ENCODE measurements around the gene LRRN2. TPM values are rescaled to one million over a fixed set of nuclear protein-coding genes. Genes with fewer than 3 reads are reported as not detected.

Gene LRRN2
- total RNA-seq, 1 donor from 2014 or later: not detected

DNA sequence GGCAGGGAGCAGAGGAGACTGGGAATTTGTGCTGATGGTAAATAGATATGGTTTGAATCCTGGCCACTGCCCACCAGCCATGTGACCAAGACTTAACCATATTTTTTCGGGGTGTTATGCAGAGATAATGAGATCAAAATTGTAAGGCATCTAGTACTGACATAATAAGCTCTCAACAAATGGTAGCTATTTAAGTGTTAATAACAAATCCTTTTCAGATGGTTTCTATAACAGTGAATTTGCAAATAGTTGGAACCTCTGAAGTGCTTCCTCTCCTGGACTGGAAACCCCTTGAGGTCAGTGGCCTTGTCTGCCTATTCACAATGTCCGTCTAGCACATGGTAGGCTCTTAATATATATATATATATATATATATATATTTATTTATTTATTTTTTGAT, 104.7 kb downstream of the LRRN2 start:
- Mint-ChIP-seq H3K4me3 (no peak overlapping the region), H3K27ac (no peak overlapping the region), H3K9me3 (no peaks in the 10 kb centered on the region), H3K36me3 (ENCODE audit: low read depth) (peaks cover 14% of the 10 kb centered on the region), H3K4me1 (peaks cover 69% of the 10 kb centered on the region), H3K27me3 (no peaks in the 10 kb centered on the region)
- DNase-seq: no peak
- no peak for ATAC-seq (ENCODE audit: low read depth)
- TF ChIP-seq, protein P1, sequence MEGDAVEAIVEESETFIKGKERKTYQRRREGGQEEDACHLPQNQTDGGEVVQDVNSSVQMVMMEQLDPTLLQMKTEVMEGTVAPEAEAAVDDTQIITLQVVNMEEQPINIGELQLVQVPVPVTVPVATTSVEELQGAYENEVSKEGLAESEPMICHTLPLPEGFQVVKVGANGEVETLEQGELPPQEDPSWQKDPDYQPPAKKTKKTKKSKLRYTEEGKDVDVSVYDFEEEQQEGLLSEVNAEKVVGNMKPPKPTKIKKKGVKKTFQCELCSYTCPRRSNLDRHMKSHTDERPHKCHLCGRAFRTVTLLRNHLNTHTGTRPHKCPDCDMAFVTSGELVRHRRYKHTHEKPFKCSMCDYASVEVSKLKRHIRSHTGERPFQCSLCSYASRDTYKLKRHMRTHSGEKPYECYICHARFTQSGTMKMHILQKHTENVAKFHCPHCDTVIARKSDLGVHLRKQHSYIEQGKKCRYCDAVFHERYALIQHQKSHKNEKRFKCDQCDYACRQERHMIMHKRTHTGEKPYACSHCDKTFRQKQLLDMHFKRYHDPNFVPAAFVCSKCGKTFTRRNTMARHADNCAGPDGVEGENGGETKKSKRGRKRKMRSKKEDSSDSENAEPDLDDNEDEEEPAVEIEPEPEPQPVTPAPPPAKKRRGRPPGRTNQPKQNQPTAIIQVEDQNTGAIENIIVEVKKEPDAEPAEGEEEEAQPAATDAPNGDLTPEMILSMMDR (IDR thresholded peaks at IDR 0.05): no peak
- ChIA-PET POLR2A (no interaction called here), CTCF (interaction anchor here (0.9 to 1.9 kb wide), 2 partner anchors 15 to 183 kb away, joined by 3 to 7 read pairs; no protein-coding TSS in a partner anchor)
- intact Hi-C loops (cut with micrococcal nuclease): no loop called here

DNA sequence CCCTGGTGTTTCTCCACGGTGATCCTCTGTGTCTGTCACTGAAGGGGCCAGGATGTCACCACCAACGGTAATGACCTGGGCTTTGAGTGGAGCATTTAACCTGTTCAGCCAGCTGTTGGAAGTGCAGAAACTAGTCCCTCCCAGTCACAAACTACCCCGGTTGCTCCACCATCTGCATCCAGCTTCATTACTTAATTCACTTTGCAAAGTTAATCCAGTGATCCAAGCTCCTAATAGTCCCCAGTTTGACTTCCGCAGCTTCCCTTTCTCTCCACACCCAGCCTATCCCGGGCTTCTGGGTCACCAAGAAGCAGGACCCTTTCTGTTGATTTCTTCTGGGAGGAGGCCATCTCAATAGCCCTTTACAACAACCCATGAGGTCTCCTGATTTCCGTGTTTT, 105.9 kb downstream of the LRRN2 start:
- H3K9me3 Mint-ChIP-seq: no peaks in the 10 kb centered on the region
- intact Hi-C loops (cut with micrococcal nuclease): no loop called here

DNA sequence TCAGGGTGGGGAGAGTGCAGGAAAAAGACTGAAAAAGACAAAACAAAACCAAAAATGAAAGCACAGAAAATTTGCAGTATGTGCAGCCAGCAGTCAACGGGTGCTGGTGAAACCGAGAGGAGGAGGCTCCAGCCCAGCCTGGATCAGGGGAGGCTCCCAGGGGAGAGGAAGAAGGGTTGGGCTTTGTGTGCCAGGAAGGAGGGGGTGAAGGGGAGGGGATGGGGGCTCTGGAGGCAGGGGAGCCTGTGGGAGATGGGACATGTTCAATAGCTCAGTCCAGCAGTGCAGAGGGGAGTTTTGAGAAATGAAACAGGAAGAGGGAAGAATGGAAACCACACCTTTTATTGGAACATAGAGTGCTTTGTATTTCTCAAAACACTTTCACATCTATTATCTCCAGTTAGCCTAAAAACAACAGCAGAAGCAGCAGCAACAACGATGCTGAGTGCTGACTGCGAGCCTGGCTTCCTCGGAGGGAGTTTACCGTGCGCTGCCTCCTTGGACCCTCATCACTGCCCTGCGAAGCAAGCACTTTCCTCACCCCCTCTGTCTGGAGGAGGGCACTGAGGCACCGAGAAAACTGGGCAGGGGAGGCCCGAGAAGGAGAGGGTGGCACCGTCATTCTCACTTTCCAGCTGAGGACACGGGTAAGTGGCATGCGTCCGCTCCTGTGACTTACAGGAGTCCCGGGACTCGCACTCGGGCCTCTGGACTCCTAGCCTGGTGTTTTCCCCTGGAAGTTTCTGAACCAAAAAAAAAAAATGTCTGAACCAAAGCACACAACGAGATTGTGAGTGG, 106.5 kb downstream of the LRRN2 start:
- ChIA-PET POLR2A (interaction anchor here (1.4 kb wide), 1 partner anchor 13 kb away, joined by 4 read pairs; no protein-coding TSS in a partner anchor), CTCF (interaction anchor here (0.7 to 2.4 kb wide), 4 partner anchors 13 to 394 kb away, joined by 3 to 11 read pairs (median 6); no protein-coding TSS in a partner anchor)
- Mint-ChIP-seq H3K27me3 (no peaks in the 10 kb centered on the region), H3K36me3 (ENCODE audit: low read depth) (peaks cover 25% of the 10 kb centered on the region), H3K4me3 (peak overlapping the region; percentile 88), H3K4me1 (peaks cover 55% of the 10 kb centered on the region), H3K27ac (peak overlapping the region; percentile 95), H3K9me3 (no peaks in the 10 kb centered on the region)
- intact Hi-C loops (cut with micrococcal nuclease): no loop called here
- TF ChIP-seq, protein P1 (IDR thresholded peaks at IDR 0.05): no peak
- ATAC-seq (ENCODE audit: low read depth): peak; percentile 76
- no peak for DNase-seq

More for the DNA sequence above, 105.9 kb downstream of the LRRN2 start:
- ChIA-PET CTCF (interaction anchor here (0.7 to 2.4 kb wide), 3 partner anchors 184 to 393 kb away, joined by 3 to 11 read pairs (median 7); no protein-coding TSS in a partner anchor), POLR2A (interaction anchor here (1.4 kb wide), 1 partner anchor 14 kb away, joined by 4 read pairs; no protein-coding TSS in a partner anchor)
- H3K27me3 Mint-ChIP-seq: no peaks in the 10 kb centered on the region
- peak overlapping the region; percentile 88 for H3K4me3 Mint-ChIP-seq
- peak overlapping the region; percentile 95 for H3K27ac Mint-ChIP-seq
- DNase-seq (no peak), ATAC-seq (ENCODE audit: low read depth) (no peak)
- TF ChIP-seq, protein P1 (IDR thresholded peaks at IDR 0.05): no peak
- peaks cover 60% of the 10 kb centered on the region for H3K4me1 Mint-ChIP-seq
- peaks cover 20% of the 10 kb centered on the region for H3K36me3 Mint-ChIP-seq (ENCODE audit: low read depth)

DNA sequence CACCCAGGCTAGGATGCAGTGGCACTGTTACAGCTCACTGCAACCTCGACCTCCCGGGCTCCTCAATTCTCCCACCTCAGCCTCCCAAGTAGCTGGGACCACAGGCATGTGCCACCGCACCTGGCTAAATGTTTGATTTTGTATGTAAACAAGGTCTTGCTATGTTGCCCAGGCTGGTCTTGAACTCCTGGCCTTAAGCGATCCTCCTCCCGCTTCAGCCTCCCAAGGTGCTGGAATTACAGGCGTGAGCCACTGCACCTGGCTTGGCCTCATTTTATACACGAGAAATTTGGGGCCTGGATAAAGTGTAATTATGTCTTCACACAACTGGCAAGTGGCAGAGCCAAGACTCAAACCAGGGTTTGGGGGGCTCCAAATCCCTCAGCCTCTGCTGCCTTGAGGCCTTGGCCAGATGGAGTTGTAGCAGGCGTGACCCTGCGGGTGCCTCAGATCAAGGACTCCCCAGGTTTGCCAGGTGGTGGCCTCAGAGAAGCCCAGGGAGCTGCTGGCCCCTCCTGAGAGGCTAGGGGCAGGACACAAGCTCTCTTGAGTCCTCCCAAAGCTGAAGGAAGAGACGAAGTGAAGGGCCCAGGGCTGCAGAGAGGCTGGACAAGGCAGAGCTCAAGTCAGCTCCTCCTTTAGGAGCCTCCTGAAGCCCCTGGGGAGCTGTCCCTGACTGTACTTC, 107.6 kb downstream of the LRRN2 start:
- ChIA-PET POLR2A (no interaction called here), CTCF (interaction anchor here (1.3 to 2.4 kb wide), 2 partner anchors 12 to 229 kb away, joined by 6 to 11 read pairs; no protein-coding TSS in a partner anchor)
- DNase-seq (no peak), ATAC-seq (ENCODE audit: low read depth) (no peak)
- no peak overlapping the region for H3K4me3 Mint-ChIP-seq
- no peaks in the 10 kb centered on the region for H3K9me3 Mint-ChIP-seq
- no peaks in the 10 kb centered on the region for H3K27me3 Mint-ChIP-seq
- intact Hi-C loops (cut with micrococcal nuclease): no loop called here
- peaks cover 32% of the 10 kb centered on the region for H3K36me3 Mint-ChIP-seq (ENCODE audit: low read depth)
- peaks cover 51% of the 10 kb centered on the region for H3K4me1 Mint-ChIP-seq
- TF ChIP-seq, protein P1 (IDR thresholded peaks at IDR 0.05): no peak
- peak overlapping the region; percentile 95 for H3K27ac Mint-ChIP-seq

DNA sequence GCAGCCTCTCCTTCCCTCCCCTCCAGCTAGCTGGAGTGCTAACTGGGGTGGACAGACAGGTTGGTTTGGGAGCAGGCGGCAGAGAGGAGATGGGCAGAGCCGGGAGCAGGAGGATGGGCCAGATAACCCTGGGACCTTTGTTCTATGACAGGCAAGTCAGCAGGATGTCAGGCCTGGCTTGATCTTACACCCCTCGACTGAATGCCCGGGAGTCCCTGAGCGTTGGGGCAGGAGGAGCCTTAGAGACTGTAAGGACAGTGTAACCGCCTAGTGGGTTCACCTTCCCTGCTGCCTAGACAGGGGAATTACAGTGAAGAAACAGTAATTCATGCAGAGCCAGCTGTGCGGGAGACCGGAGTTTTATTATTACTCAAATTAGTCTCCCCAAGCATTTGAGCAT, 109.1 kb downstream of the LRRN2 start:
- CTCF ChIA-PET: no interaction called here
- DNase-seq (no peak), ATAC-seq (ENCODE audit: low read depth) (no peak)
- Mint-ChIP-seq H3K9me3 (no peaks in the 10 kb centered on the region), H3K4me1 (peaks cover 36% of the 10 kb centered on the region), H3K27me3 (no peaks in the 10 kb centered on the region), H3K27ac (peak overlapping the region; percentile 27), H3K4me3 (no peak overlapping the region), H3K36me3 (ENCODE audit: low read depth) (peaks cover 40% of the 10 kb centered on the region)
- TF ChIP-seq, protein P1 (IDR thresholded peaks at IDR 0.05): no peak
- POLR2A ChIA-PET: no interaction called here
- intact Hi-C loops (cut with micrococcal nuclease): no loop called here
